ENCODE data around the gene NR3C2.
"Not testable (repeated sequence)": the region's sequence is repeated elsewhere in the genome, so short reads cannot be mapped to it uniquely, and the experiment has no call there.

Gene NR3C2

GRCh38 chr4:148210661-148211060 lies 231.6 kb downstream of the NR3C2 start:
- DNase-seq: no peak

- no peak for DNase-seq
These were observed 235.1 kb downstream of the NR3C2 start for GRCh38 chr4:148207068-148207467.

- DNase-seq: no peak
These were observed 236.7 kb downstream of the NR3C2 start for GRCh38 chr4:148205476-148205875.

- no peak for DNase-seq
These were observed 237.3 kb downstream of the NR3C2 start for GRCh38 chr4:148204892-148205291.

GRCh38 chr4:148204171-148204570 lies 238.0 kb downstream of the NR3C2 start:
- DNase-seq: no peak

- DNase-seq: no peak
These were observed 238.9 kb downstream of the NR3C2 start for GRCh38 chr4:148203056-148203898.

GRCh38 chr4:148200960-148201359 lies 241.3 kb downstream of the NR3C2 start:
- DNase-seq: no peak

GRCh38 chr4:148196164-148196563 lies 246.1 kb downstream of the NR3C2 start:
- no peak for DNase-seq

- no peak for DNase-seq
These were observed 249.7 kb downstream of the NR3C2 start for GRCh38 chr4:148192526-148192925.

- not testable (repeated sequence) for DNase-seq
These were observed 254.6 kb downstream of the NR3C2 start for GRCh38 chr4:148187454-148188222.

GRCh38 chr4:148184922-148185321 lies 257.3 kb downstream of the NR3C2 start:
- DNase-seq: no peak

- no peak for DNase-seq
These were observed 259.8 kb downstream of the NR3C2 start for GRCh38 chr4:148182230-148182911.

GRCh38 chr4:148173397-148174017 lies 268.7 kb downstream of the NR3C2 start:
- DNase-seq: no peak

GRCh38 chr4:148171596-148171995 lies 270.6 kb downstream of the NR3C2 start:
- no peak for DNase-seq

- DNase-seq: no peak
These were observed 271.5 kb downstream of the NR3C2 start for GRCh38 chr4:148170408-148171365.

GRCh38 chr4:148166132-148166591 lies 276.1 kb downstream of the NR3C2 start:
- no peak for DNase-seq

GRCh38 chr4:148164557-148164956 lies 277.7 kb downstream of the NR3C2 start:
- DNase-seq: no peak

GRCh38 chr4:148162991-148163390 lies 279.2 kb downstream of the NR3C2 start:
- DNase-seq: no peak

- DNase-seq: no peak
These were observed 279.7 kb downstream of the NR3C2 start for GRCh38 chr4:148162519-148162918.

GRCh38 chr4:148161601-148162000 lies 280.6 kb downstream of the NR3C2 start:
- DNase-seq: no peak

- no peak for DNase-seq
These were observed 282.4 kb downstream of the NR3C2 start for GRCh38 chr4:148159793-148160192.

GRCh38 chr4:148154769-148155168 lies 287.4 kb downstream of the NR3C2 start:
- no peak for DNase-seq

Measured in activated CD4-positive, alpha-beta T cell treated with anti-CD3 and anti-CD28 coated beads, Interleukin-2, amount 50 U/mL, for 4 hours (primary cell).